Right ventricle myocardium superior (tissue), 1 donor: ENCODE measurements around the gene KCNT1. TPM values are rescaled to one million over a fixed set of nuclear protein-coding genes. Genes with fewer than 3 reads are reported as not detected.
"Not testable (repeated sequence)": the region's sequence is repeated elsewhere in the genome, so short reads cannot be mapped to it uniquely, and the experiment has no call there.

ENCODE experiments used
- ATAC-seq: fragments of 200-7000 bp; cut with Tn5 transposase; one replicate; pipeline ENCODE4 v1.9.1; 2020; ENCODE audit warnings: mild to moderate bottlenecking; ENCODE audit not compliant: poor library complexity
- DNase-seq: peaks from one replicate; pipeline ENCODE4 v3.0.0-alpha.2; 2020
- intact Hi-C: fragments of 100-400 bp; cut with DNase I; formaldehyde crosslinking; loops from one replicate; pipeline ENCODE4 v1.11.2; 2022
- long read RNA-seq: library from polyadenylated mRNA; unstranded; transcript quantifications from one replicate; pipeline ENCODE4 v2.0.0, GENCODE V29; 2021
- total RNA-seq: library from RNA; stranded (reverse); fragmentation: NEBNext Ultra II Directional; extraction: Animal tissue kit (Norgen Biotek cat#: 25700); gene quantifications from one replicate; pipeline ENCODE4 v1.2.1, GENCODE V29; 2021
- donor health status: DM: no; HTN: yes; CAD: no; lungs with severe emphysema.

Gene KCNT1
- total RNA-seq, result 3.9 TPM
- long read RNA-seq, result 0 reads

GRCh38 chr9:135701959-135702721 lies at the start of gene KCNT1:
TSS of gene KCNT1 (plus strand) at chr9:135702185. CDS start at chr9:135702259, 74 bp downstream.
- intact Hi-C loops, result no loop called here
- ATAC-seq (peak; percentile 79), DNase-seq (peak; percentile 66)

GRCh38 chr9:135655317-135655716 lies 46.7 kb upstream of the KCNT1 start:
- ATAC-seq, result no peak
- intact Hi-C loops, result no loop called here
- DNase-seq, result no peak

DNA sequence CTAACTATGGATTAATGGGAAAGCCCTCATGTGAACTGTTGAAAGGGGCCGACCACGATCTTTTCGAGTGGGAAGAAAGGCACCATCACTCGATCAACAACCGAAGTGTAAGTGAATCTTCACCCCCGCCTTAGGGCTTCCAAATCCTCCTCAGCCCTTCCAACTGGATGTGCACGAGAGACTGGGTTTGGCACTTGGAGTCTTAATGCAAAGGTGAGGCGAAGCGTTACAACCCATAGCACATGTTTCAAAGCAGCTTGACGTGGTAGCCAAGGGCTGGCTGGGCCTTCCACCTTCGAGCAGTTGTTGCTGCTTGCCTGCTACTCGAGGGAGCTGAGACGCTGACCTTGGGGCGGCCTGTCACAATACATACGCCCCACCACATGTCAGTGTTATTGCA lies 44.6 kb upstream of the KCNT1 start:
- ATAC-seq, result no peak
- DNase-seq, result no peak
- intact Hi-C loops, result no loop called here

- intact Hi-C loops, result no loop called here
- ATAC-seq (no peak), DNase-seq (no peak)
These were observed 42.7 kb upstream of the KCNT1 start for GRCh38 chr9:135659252-135659651.

- intact Hi-C loops, result no loop called here
- ATAC-seq (no peak), DNase-seq (no peak)
These were observed 41.6 kb upstream of the KCNT1 start for GRCh38 chr9:135660407-135660806.

- intact Hi-C loops, result no loop called here
- no peak for DNase-seq
- ATAC-seq, result no peak
These were observed 40.0 kb upstream of the KCNT1 start for GRCh38 chr9:135661816-135662560.

DNA sequence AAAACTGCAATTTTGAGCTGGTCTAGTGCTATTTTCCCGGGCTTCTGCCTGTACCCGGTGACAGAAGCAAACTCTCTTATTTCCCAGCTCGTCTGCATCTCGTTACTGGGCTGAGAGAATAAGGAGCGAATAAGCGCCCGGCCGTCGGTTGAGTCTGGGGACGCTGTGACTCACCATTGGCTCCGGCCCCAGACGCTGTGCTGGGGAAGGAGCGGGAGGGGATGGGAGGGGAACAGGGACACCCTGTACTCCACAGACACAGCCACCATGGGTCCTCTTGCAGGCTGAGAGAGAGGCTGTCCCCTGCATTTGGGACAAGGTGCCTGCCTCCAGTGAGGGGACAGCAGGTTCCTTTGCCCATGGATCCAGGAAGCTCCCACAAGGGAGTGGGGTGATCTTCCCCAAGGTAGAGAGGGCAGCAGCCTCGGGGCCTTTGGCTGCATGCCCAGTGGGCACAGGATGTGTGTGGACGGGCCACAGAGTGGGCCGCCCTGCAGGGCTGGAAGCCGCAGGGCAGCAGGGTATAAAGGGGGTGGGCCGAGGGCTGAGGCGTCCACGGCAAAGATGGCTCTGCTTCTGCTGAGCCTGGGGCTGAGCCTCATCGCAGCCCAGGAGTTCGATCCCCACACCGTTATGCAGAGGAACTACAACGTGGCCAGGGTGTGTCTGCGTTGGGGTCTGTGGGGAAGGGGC lies 39.1 kb upstream of the KCNT1 start, which contains the start of gene LCN9:
LCN9 (plus strand) TSS at position 552 of the 693 bp plus-strand sequence; CDS start at position 565, 13 bp downstream.
- intact Hi-C loops, result no loop called here
- DNase-seq (no peak), ATAC-seq (no peak)

GRCh38 chr9:135663451-135663770 lies 38.6 kb upstream of the KCNT1 start:
- intact Hi-C loops, result no loop called here
- DNase-seq (no peak), ATAC-seq (no peak)

GRCh38 chr9:135663857-135664256 lies 38.1 kb upstream of the KCNT1 start:
- ATAC-seq, result no peak
- no peak for DNase-seq
- intact Hi-C loops, result no loop called here

- intact Hi-C loops, result no loop called here
- ATAC-seq, result no peak
- DNase-seq, result no peak
These were observed 37.7 kb upstream of the KCNT1 start for GRCh38 chr9:135664266-135664665.

- no peak for DNase-seq
- ATAC-seq, result no peak
- intact Hi-C loops, result no loop called here
These were observed 36.9 kb upstream of the KCNT1 start for GRCh38 chr9:135664801-135665794.

- DNase-seq (no peak), ATAC-seq (no peak)
- intact Hi-C loops, result no loop called here
These were observed 36.2 kb upstream of the KCNT1 start for GRCh38 chr9:135665795-135666189.

DNA sequence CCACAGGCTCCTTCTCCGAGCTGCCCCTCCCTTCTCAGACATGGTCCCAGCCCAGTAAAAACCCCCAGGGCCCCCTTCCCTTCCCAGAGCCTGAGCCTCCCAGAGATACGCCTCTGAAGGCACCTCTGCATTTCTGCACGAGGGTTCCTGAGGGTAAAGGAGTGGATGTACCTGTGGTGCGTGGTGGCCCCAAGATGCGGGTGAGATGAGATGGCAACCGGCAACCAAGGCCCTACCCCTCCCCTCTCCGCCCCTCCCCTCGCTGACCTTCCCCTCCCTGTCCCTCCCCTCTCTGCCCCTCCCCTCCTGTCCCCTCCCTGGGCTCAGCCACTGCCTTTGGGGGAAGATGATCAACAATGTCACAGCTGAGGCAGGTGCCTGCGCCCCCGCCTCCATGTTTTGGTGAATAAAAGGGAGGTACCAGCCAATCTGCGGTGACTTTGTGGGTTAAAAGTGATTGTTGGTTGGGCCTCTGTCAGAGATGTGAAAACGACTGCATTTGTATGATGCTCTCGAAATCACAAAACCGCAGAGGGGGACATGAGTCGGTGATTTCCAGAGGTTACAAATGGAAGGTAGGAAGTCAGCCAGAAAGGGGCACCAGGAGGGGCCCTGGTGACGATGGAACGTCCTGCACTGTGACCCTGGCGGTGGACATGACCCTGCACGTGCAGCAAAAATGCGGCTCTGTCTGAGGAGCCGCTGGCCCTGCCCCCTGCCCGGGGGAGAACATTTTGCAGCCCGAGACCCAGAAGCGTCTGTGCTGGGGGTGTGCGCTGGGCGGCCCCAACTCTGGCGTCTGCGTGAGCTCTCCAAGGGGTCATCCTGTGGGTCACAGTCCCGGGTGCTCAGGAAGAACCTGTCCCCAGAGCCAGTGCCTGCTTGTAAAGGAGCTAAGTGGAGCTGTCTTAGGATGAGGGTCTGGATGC lies 35.2 kb upstream of the KCNT1 start:
- ATAC-seq (no peak), DNase-seq (no peak)
- intact Hi-C loops, result no loop called here

GRCh38 chr9:135667463-135668001 lies 34.5 kb upstream of the KCNT1 start:
- ATAC-seq (no peak), DNase-seq (no peak)
- intact Hi-C loops, result no loop called here

GRCh38 chr9:135669018-135669417 lies 33.0 kb upstream of the KCNT1 start:
- DNase-seq, intact Hi-C loops, ATAC-seq: not testable (repeated sequence)

DNA sequence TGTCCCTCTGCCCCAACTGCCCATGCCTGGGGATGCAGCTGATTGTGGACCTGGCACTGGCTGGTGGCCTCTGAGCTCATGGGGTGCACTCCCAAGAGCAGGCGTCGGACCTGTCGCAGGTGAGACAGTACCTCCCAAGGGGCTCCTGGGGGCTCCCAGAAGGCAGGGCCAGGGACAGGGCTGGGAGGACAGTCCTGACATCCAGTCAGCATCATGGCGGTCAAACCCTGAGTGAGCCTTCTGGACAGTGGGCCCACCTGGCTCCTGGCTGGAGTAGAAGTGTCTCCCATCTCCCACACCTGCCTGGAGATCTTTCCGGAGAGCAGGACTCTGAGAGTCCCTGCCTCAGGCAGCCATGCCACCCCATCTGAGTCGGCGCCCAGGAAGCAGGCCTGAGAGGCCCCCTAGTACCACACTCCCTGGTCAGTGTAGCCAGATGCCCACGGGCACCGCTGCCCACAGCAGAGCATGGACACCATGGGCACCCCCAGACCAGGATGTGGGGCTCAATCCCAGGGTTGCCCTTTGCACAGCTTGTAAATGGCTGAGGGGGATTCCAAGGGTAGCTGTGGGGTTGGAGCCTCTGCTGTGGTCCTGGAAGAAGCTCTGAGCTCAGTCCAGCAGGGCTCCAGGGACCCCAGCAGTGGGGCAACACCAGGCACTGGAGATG lies 32.2 kb upstream of the KCNT1 start:
- no peak for ATAC-seq
- DNase-seq, result no peak
- intact Hi-C loops, result no loop called here
